ENCODE data around the gene C9orf50. TPM values are rescaled to one million over a fixed set of nuclear protein-coding genes. Genes with fewer than 3 reads are reported as not detected.

Gene C9orf50
- total and polyA plus RNA-seq, 2 donors (not counting 3 experiments of a cell fraction or from before 2014, with no cell fraction given) = not detected

DNA sequence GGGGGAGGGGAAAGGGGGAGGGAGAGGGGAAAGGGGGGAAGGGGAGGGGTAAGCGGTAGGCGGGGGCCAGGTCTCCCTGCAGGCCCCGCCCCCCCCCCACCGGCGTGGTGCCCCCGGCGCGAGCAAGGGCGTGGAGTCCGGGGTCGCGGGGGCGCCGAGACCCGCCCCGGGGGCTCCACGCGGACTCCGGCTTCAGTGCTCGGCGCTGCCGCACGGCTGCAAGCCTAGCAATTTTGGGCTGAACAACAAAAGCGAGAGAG, 10.8 kb downstream of the C9orf50 start:
- POLR2A ChIA-PET = no interaction called here
- H3K27me3 ChIP-seq (ENCODE audit: control insufficient read depth in 2 of 2, insufficient read depth in 2 of 2, low read length in 2 of 2) = peaks cover 0 to 5% of the 10 kb centered on the region in 2 experiments
- TF ChIP-seq POLR2A (IDR thresholded peaks at IDR 0.05; ENCODE audit: low read depth, low read length) (no peak), POLR2AphosphoS5 (IDR thresholded peaks at IDR 0.05; ENCODE audit: insufficient read depth, low read depth, low read length) (no peak), MYC (IDR thresholded peaks at IDR 0.05; ENCODE audit: low read depth, low read length) (no peak), GATA2 (IDR thresholded peaks at IDR 0.05; ENCODE audit: insufficient read depth, insufficient read length, low read depth, low read length) (no peak), FOS (IDR thresholded peaks at IDR 0.05; ENCODE audit: borderline replicate concordance, insufficient read depth, low read length) (no peak), JUN (IDR thresholded peaks at IDR 0.05; ENCODE audit: borderline replicate concordance, insufficient read depth, insufficient read length, low read depth) (no peak), EZH2 (IDR thresholded peaks at IDR 0.05; ENCODE audit: borderline replicate concordance, low read depth, low read length, severe bottlenecking) (no peak)
- TF ChIP-seq, protein P1, sequence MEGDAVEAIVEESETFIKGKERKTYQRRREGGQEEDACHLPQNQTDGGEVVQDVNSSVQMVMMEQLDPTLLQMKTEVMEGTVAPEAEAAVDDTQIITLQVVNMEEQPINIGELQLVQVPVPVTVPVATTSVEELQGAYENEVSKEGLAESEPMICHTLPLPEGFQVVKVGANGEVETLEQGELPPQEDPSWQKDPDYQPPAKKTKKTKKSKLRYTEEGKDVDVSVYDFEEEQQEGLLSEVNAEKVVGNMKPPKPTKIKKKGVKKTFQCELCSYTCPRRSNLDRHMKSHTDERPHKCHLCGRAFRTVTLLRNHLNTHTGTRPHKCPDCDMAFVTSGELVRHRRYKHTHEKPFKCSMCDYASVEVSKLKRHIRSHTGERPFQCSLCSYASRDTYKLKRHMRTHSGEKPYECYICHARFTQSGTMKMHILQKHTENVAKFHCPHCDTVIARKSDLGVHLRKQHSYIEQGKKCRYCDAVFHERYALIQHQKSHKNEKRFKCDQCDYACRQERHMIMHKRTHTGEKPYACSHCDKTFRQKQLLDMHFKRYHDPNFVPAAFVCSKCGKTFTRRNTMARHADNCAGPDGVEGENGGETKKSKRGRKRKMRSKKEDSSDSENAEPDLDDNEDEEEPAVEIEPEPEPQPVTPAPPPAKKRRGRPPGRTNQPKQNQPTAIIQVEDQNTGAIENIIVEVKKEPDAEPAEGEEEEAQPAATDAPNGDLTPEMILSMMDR (IDR thresholded peaks at IDR 0.05; ENCODE audit: extremely low read depth in 1 of 2, insufficient read depth in 1 of 2, low read depth in 1 of 2, low read length in 2 of 2) = no peak
- TF ChIP-seq, protein P2, sequence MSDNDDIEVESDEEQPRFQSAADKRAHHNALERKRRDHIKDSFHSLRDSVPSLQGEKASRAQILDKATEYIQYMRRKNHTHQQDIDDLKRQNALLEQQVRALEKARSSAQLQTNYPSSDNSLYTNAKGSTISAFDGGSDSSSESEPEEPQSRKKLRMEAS (IDR thresholded peaks at IDR 0.05; ENCODE audit: insufficient read depth, insufficient read length) = no peak
- H3K9me3 ChIP-seq (replicated peaks; ENCODE audit: control insufficient read depth, insufficient read depth, low read length) = no peaks in the 10 kb centered on the region
- peak overlapping the region; percentile 24 to 56 (median 46) for H3K4me3 ChIP-seq (replicated peaks in 1 of 3; ENCODE audit: insufficient read depth in 1 of 3, low read depth in 1 of 3, low read length in 3 of 3)
- H3K36me3 ChIP-seq (ENCODE audit: control insufficient read depth in 2 of 2, extremely low read depth in 1 of 2, insufficient read depth in 2 of 2, low read length in 2 of 2) = no peaks in the 10 kb centered on the region
- CTCF ChIA-PET = interaction anchor here (7.0 kb wide), 1 partner anchor 470 kb away, joined by 100 read pairs; no protein-coding TSS in a partner anchor
- intact Hi-C loops (cut with micrococcal nuclease) (loop anchor here (1.0 to 10.0 kb wide), 7 partner anchors 121 to 605 kb away; no protein-coding TSS in a partner anchor), dilution Hi-C loops (cut with MboI; ENCODE audit: extremely low pct_ligation_motif_present, low sequenced_read_pairs) (no loop called here)
- no TSS peak for BruUV-seq (replicated peaks)
- peak overlapping the region; percentile 16 for H3K27ac ChIP-seq (ENCODE audit: insufficient read depth, low read depth, low read length)
- FAIRE-seq (no peak), DNase-seq (ENCODE audit: low read depth, low spot score) (no peak)
- peaks cover 14% of the 10 kb centered on the region for H3K4me1 ChIP-seq (ENCODE audit: control insufficient read depth, extremely low read depth, insufficient read depth, low read length)
- peak overlapping the region; percentile 39 for H3K9ac ChIP-seq (replicated peaks; ENCODE audit: extremely low read depth, insufficient read depth, low read length)
- H3K79me2 ChIP-seq (ENCODE audit: control insufficient read depth, insufficient read depth, low read length) = no peaks in the 10 kb centered on the region
- H2AFZ ChIP-seq (ENCODE audit: low read depth, low read length) = peak overlapping the region; percentile 66
- peak overlapping the region; percentile 69 for H3K4me2 ChIP-seq (ENCODE audit: insufficient read depth, low read length)
- no peaks in the 10 kb centered on the region for H3K9me1 ChIP-seq (replicated peaks; ENCODE audit: control insufficient read depth, extremely low read depth, insufficient read depth, low read length)
- no peaks in the 10 kb centered on the region for H4K20me1 ChIP-seq (replicated peaks; ENCODE audit: control insufficient read depth, extremely low read depth, insufficient read depth, low read length)
